Psoas muscle (tissue), 8 donors: ENCODE results near the gene PER2. TPM values are rescaled to one million over a fixed set of nuclear protein-coding genes. Genes with fewer than 3 reads are reported as not detected.

Experiments used
- ATAC-seq, 4 donors: fragments of 200-7000 bp; cut with Tn5 transposase; one replicate each; pipeline ENCODE4 v1.9.1; 2020; ENCODE audit warnings: moderate library complexity in 3 of 4, mild to moderate bottlenecking in 2 of 4
- DNase-seq, 2 donors: peaks; one replicate each; pipeline ENCODE4 v3.0.0-alpha.2; 2020
- H3K27ac ChIP-seq: fragments of 200-600 bp; one replicate; pipeline ENCODE4 v1.8.0; 2022
- H3K27me3 ChIP-seq, 3 donors: fragments of 200-600 bp in 1 of 3; one replicate each; pipeline versions ENCODE4 v1.6.1 to v1.8.0; 2013 to 2022; ENCODE audit warnings: low read length in 2 of 3, mild to moderate bottlenecking in 2 of 3, moderate library complexity in 1 of 3; ENCODE audit not compliant: insufficient read depth in 3 of 3
- H3K36me3 ChIP-seq, 2 donors: fragments of 200-600 bp in 1 of 2; one replicate each; pipeline versions ENCODE4 v1.6.1 to v1.8.0; 2013 to 2022; ENCODE audit warnings: low read depth in 1 of 2, mild to moderate bottlenecking in 1 of 2, moderate library complexity in 1 of 2; ENCODE audit not compliant: insufficient read depth in 1 of 2
- H3K4me1 ChIP-seq: fragments of 200-600 bp; one replicate; pipeline ENCODE4 v1.8.0; 2022
- H3K4me3 ChIP-seq: fragments of 200-600 bp; one replicate; pipeline ENCODE4 v1.8.0; 2022; ENCODE audit warnings: mild to moderate bottlenecking
- H3K9me3 ChIP-seq: fragments of 200-600 bp; one replicate; pipeline ENCODE4 v1.8.0; 2022
- CTCF ChIP-seq: fragments of 200-600 bp; IDR thresholded peaks from one replicate; pipeline ENCODE4 v1.8.0; 2022; ENCODE audit warnings: antibody characterized with exemption
- WGBS, 3 donors: extraction: QIAGEN DNeasy Blood & Tissue Kit; methylation state at CpG; one replicate each; pipeline versions ENCODE4 v1.1.6 to v1.1.7; 2013; 5-methylcytosine and 5-hydroxymethylcytosine counted together
- intact Hi-C, 2 donors: fragments of 100-400 bp; cut with DNase I; formaldehyde crosslinking; loops; one replicate each; pipeline versions ENCODE4 v1.11.0 to v1.14.2; 2022
- polyA plus RNA-seq, 3 donors: library from polyadenylated mRNA; stranded (reverse); fragments of 200-250 nt; gene quantifications; one replicate each; pipeline ENCODE4 v1.2.3, GENCODE V29; 2013
- total RNA-seq, 4 donors: library from RNA; stranded (reverse); fragmentation: NEBNext Ultra II Directional in 2 of 4; extraction: Animal tissue kit (Norgen Biotek cat#: 25700) in 2 of 4; gene quantifications; one replicate each; pipeline versions ENCODE4 v1.2.1 to v1.2.4, GENCODE V29; 2021 to 2023
- donor health status: healthy with polysubstance abuse.
- donor health status: DM: no; HTN: no; CAD: no; lungs with moderate emphysema.
- donor health status: Bipolar disorder and iron deficiency.
- donor health status: healthy.
- donor health status: DM: yes; HTN: yes; CAD: no.
- donor health status: DM: no; HTN: no; CAD: no.
- donor health status: DM: no; HTN: no; CAD: no.
- donor health status: DM: yes; HTN: yes; CAD: no.

PER2 gene
- total and polyA plus RNA-seq, 7 donors = 1.9 to 20.7 (median 7.8) TPM

- DNase-seq (peak; percentile 10 to 47), ATAC-seq (no peak)
- intact Hi-C loops = no loop called here
- H3K9me3 ChIP-seq = no peaks in the 10 kb centered on the region
- WGBS, 3 donors = 84 to 86% (median 84%) methylated on average over 9 of the region's 9 CpGs
- peaks cover 3 to 96% of the 10 kb centered on the region in 2 donors for H3K36me3 ChIP-seq
- no peak overlapping the region for H3K27ac ChIP-seq
- no peaks in the 10 kb centered on the region for H3K27me3 ChIP-seq
- TF ChIP-seq CTCF = no peak
- H3K4me1 ChIP-seq = peaks cover 7% of the 10 kb centered on the region
- no peak overlapping the region for H3K4me3 ChIP-seq
Observed at GRCh38 chr2:238270606-238271005, 17.8 kb downstream of the PER2 start.

GRCh38 chr2:238269741-238270140 is 18.7 kb downstream of the PER2 start:
- 93 to 96% (median 95%) methylated on average over 6 of the region's 6 CpGs for WGBS, 3 donors
- peaks cover 7% of the 10 kb centered on the region for H3K4me1 ChIP-seq
- TF ChIP-seq CTCF = no peak
- H3K4me3 ChIP-seq = no peak overlapping the region
- DNase-seq (no peak), ATAC-seq (no peak)
- H3K27me3 ChIP-seq = no peaks in the 10 kb centered on the region
- no peak overlapping the region for H3K27ac ChIP-seq
- intact Hi-C loops = no loop called here
- H3K36me3 ChIP-seq = peaks cover 3 to 96% of the 10 kb centered on the region in 2 donors
- H3K9me3 ChIP-seq = no peaks in the 10 kb centered on the region

GRCh38 chr2:238267884-238268680 is 20.3 kb downstream of the PER2 start:
- DNase-seq = peak; percentile 11 to 42
- no peak for TF ChIP-seq CTCF
- no peaks in the 10 kb centered on the region for H3K9me3 ChIP-seq
- 93 to 95% (median 93%) methylated on average over 20 of the region's 20 CpGs for WGBS, 3 donors
- H3K4me3 ChIP-seq = no peak overlapping the region
- H3K4me1 ChIP-seq = peaks cover 12% of the 10 kb centered on the region
- intact Hi-C loops = no loop called here
- H3K27ac ChIP-seq = no peak overlapping the region
- no peaks in the 10 kb centered on the region for H3K27me3 ChIP-seq
- ATAC-seq = no peak
- peaks cover 3 to 89% of the 10 kb centered on the region in 2 donors for H3K36me3 ChIP-seq

GRCh38 chr2:238267341-238267710 is 21.1 kb downstream of the PER2 start:
- DNase-seq (peak in 1 of 2 donors; percentile 13), ATAC-seq (no peak)
- no peak for TF ChIP-seq CTCF
- Histone ChIP-seq H3K27ac (no peak overlapping the region), H3K4me3 (no peak overlapping the region), H3K4me1 (peaks cover 17% of the 10 kb centered on the region), H3K27me3 (no peaks in the 10 kb centered on the region), H3K36me3 (peaks cover 3 to 85% of the 10 kb centered on the region in 2 donors), H3K9me3 (no peaks in the 10 kb centered on the region)
- intact Hi-C loops = no loop called here
- WGBS, 3 donors = 88 to 100% (median 94%) methylated on average over 1 of the region's 1 CpG
